OCI-LY7 (cell line): Measurements from ENCODE around the gene BCL7B. TPM values are rescaled to one million over a fixed set of nuclear protein-coding genes. Genes with fewer than 3 reads are reported as not detected.
"Not testable (repeated sequence)": the region's sequence is repeated elsewhere in the genome, so short reads cannot be mapped to it uniquely, and the experiment has no call there.

ENCODE experiments used
- BruUV-seq: library from RNA; stranded (reverse); fragments of 400-500 nt; replicated peaks from 2 replicates; lab custom pipeline; 2021; lab: Mats Ljungman, UMichigan
- CTCF ChIA-PET: fragments of 300-600 bp; sonication (Branson Sonifier 250); formaldehyde crosslinking; loops from one replicate; lab custom pipeline; 2022; ENCODE audit warnings: antibody characterized with exemption; ENCODE audit not compliant: unreplicated experiment; lab: Charles Lee
- POLR2A ChIA-PET: fragments of 300-600 bp; sonication (Branson Sonifier 250); formaldehyde crosslinking; loops from one replicate; lab custom pipeline; 2022; ENCODE audit warnings: antibody characterized with exemption; lab: Charles Lee
- DNase-seq: peaks from one replicate; pipeline ENCODE4 v3.0.0-alpha.2; 2015; ENCODE audit warnings: low spot score
- H2AFZ ChIP-seq: fragments of 200-600 bp; sonication (generic), shearing (Covaris generic); 2 replicates; pipeline ENCODE4 v1.6.1; 2014; ENCODE audit warnings: mild to moderate bottlenecking, antibody characterized with exemption, low read length, moderate library complexity
- H3K27ac ChIP-seq: fragments of 200-600 bp; sonication (generic); 2 replicates; pipeline ENCODE4 v1.5.1; 2014; ENCODE audit warnings: mixed run types, low read depth, mild to moderate bottlenecking, moderate library complexity, low read length, inconsistent platforms; ENCODE audit not compliant: poor library complexity, severe bottlenecking
- H3K36me3 ChIP-seq: fragments of 200-600 bp; sonication (generic); 2 replicates; pipeline ENCODE4 v1.6.1; 2014; ENCODE audit warnings: mild to moderate bottlenecking, antibody characterized with exemption, low read length, moderate library complexity, mixed read lengths; ENCODE audit not compliant: insufficient read depth
- H3K4me1 ChIP-seq: fragments of 200-600 bp; sonication (generic); 2 replicates; pipeline ENCODE4 v1.5.1; 2014; ENCODE audit warnings: mild to moderate bottlenecking, low read length; ENCODE audit not compliant: insufficient read depth, poor library complexity, severe bottlenecking
- H3K4me2 ChIP-seq: fragments of 200-600 bp; sonication (generic); 2 replicates; pipeline ENCODE4 v1.6.1; 2014; ENCODE audit warnings: mild to moderate bottlenecking, low read length
- H3K4me3 ChIP-seq: fragments of 200-600 bp; sonication (generic); 2 replicates; pipeline ENCODE4 v1.5.1; 2014; ENCODE audit warnings: mild to moderate bottlenecking, low read depth, low read length; ENCODE audit not compliant: poor library complexity, severe bottlenecking
- H3K79me2 ChIP-seq: fragments of 200-600 bp; sonication (generic); 2 replicates; pipeline ENCODE4 v1.6.1; 2016; ENCODE audit warnings: low read depth, mild to moderate bottlenecking, low read length, moderate library complexity, mixed read lengths; ENCODE audit not compliant: insufficient read depth
- H3K9me2 ChIP-seq: fragments of 200-600 bp; sonication (generic); 2 replicates; pipeline ENCODE4 v1.6.1; 2016; ENCODE audit warnings: mild to moderate bottlenecking, low read length, mixed read lengths; ENCODE audit not compliant: insufficient read depth
- H3K9me3 ChIP-seq: fragments of 200-600 bp; sonication (generic); 2 replicates; pipeline ENCODE4 v1.6.1; 2014; ENCODE audit warnings: mild to moderate bottlenecking, mixed run types, low read length, mixed read lengths
- H4K20me1 ChIP-seq: fragments of 200-600 bp; sonication (generic); 2 replicates; pipeline ENCODE4 v1.6.1; 2014; ENCODE audit warnings: mild to moderate bottlenecking, antibody characterized with exemption, low read length, moderate library complexity, mixed read lengths; ENCODE audit not compliant: insufficient read depth
- CTCF ChIP-seq: fragments of 200-600 bp; sonication (generic); conservative IDR thresholded peaks from 2 replicates; pipeline ENCODE4 v1.5.1; 2014; ENCODE audit warnings: mild to moderate bottlenecking, antibody characterized with exemption, low read length, moderate library complexity, mixed read lengths
- EZH2phosphoT487 ChIP-seq: fragments of 200-600 bp; sonication (generic); IDR thresholded peaks from 2 replicates; pipeline ENCODE4 v1.6.1; 2018; ENCODE audit warnings: low read depth, borderline replicate concordance, mild to moderate bottlenecking, mixed run types, antibody characterized with exemption, low read length, moderate library complexity, mixed read lengths
- intact Hi-C: fragments of 100-400 bp; cut with micrococcal nuclease; formaldehyde crosslinking; loops from one replicate; pipeline ENCODE4 v1.10.0; 2022; ENCODE audit not compliant: unreplicated experiment
- total RNA-seq, 2 experiments: library from RNA; depleted of rRNA in 1 of 2; stranded (reverse); fragments of >200 nt in 1 of 2; shearing (Covaris generic) in 1 of 2; gene quantifications; 2 replicates each; pipeline ENCODE4 v1.2.3, GENCODE V29; 2014 to 2022

BCL7B gene
- total RNA-seq, 2 experiments from 2014 or later, result 31.7 to 51.7 TPM

- intact Hi-C loops, result no loop called here
- no peaks in the 10 kb centered on the region for H3K4me1 ChIP-seq
- CTCF ChIA-PET, result no interaction called here
Measured at GRCh38 chr7:73567140-73567539, 9.7 kb upstream of the BCL7B start.

DNA sequence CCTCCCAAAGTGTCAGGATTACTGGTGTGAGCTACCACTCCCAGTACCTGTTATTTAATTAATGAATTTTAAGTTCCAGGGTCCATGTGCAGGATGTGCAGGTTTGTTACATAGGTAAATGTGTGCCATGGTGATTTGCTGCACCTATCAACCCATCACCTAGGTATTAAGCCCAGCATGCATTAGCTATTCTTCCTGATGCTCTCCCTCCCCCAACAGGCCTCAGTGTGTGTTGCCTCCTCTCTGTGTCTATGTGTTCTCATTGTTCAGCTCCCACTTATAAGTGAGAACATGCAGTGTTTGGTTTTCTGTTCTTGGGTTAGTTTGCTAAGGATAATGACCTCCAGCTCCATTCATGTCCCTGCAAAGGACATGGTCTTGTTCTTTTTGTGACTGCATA is 8.9 kb upstream of the BCL7B start:
- H3K4me1 ChIP-seq, DNase-seq, H2AFZ ChIP-seq, CTCF ChIA-PET, H3K4me2 ChIP-seq, H3K27ac ChIP-seq, H3K79me2 ChIP-seq, H4K20me1 ChIP-seq, intact Hi-C loops, H3K4me3 ChIP-seq, H3K9me3 ChIP-seq, BruUV-seq, H3K9me2 ChIP-seq: not testable (repeated sequence)
- peaks cover 33% of the 10 kb centered on the region for H3K36me3 ChIP-seq
- POLR2A ChIA-PET, result interaction anchor here (0.8 to 1.1 kb wide), 2 partner anchors 11 to 13 kb away, joined by 3 to 7 read pairs; no protein-coding TSS in a partner anchor

More at GRCh38 chr7:73567140-73567539, 9.7 kb upstream of the BCL7B start:
- POLR2A ChIA-PET, result interaction anchor here (1.2 kb wide), 1 partner anchor 11 kb away, joined by 3 read pairs; the partner anchor contains the start of gene TBL2
- H3K9me3 ChIP-seq, result no peaks in the 10 kb centered on the region
- no TSS peak for BruUV-seq
- no peak for DNase-seq
- peaks cover 37% of the 10 kb centered on the region for H3K36me3 ChIP-seq
- TF ChIP-seq EZH2phosphoT487 (no peak), CTCF (no peak)
- no peaks in the 10 kb centered on the region for H3K9me2 ChIP-seq
- no peaks in the 10 kb centered on the region for H4K20me1 ChIP-seq
- H3K4me3 ChIP-seq, result no peak overlapping the region
- no peak overlapping the region for H2AFZ ChIP-seq
- H3K79me2 ChIP-seq, result no peaks in the 10 kb centered on the region
- no peak overlapping the region for H3K4me2 ChIP-seq
- no peak overlapping the region for H3K27ac ChIP-seq

GRCh38 chr7:73565675-73566340 is 8.3 kb upstream of the BCL7B start:
- CTCF ChIA-PET, result no interaction called here
- Histone ChIP-seq H2AFZ (no peak overlapping the region), H3K27ac (no peak overlapping the region), H4K20me1 (no peaks in the 10 kb centered on the region), H3K4me1 (no peaks in the 10 kb centered on the region), H3K9me2 (no peaks in the 10 kb centered on the region), H3K79me2 (no peaks in the 10 kb centered on the region), H3K4me3 (no peak overlapping the region), H3K36me3 (peaks cover 27% of the 10 kb centered on the region), H3K9me3 (no peaks in the 10 kb centered on the region), H3K4me2 (no peak overlapping the region)
- no peak for DNase-seq
- POLR2A ChIA-PET, result interaction anchor here (0.8 to 1.1 kb wide), 2 partner anchors 10 to 12 kb away, joined by 3 to 7 read pairs; no protein-coding TSS in a partner anchor
- TF ChIP-seq EZH2phosphoT487 (no peak), CTCF (no peak)
- no TSS peak for BruUV-seq
- intact Hi-C loops, result no loop called here
